OCI-M2 (cell line): ENCODE results near the gene HIGD1A.

ENCODE experiments used
- DNase-seq: peaks from one replicate; lab custom pipeline; 2025; ENCODE audit not compliant: unreplicated experiment; lab: John Stamatoyannopoulos, UW

The HIGD1A gene

GRCh38 chr3:42804106-42804830 lies at the start of gene HIGD1A:
Gene HIGD1A, minus strand, starts transcription at chr3:42804490. Its CDS starts 10,237 bp downstream, at chr3:42794253.
- peak; percentile 52 for DNase-seq

DNA sequence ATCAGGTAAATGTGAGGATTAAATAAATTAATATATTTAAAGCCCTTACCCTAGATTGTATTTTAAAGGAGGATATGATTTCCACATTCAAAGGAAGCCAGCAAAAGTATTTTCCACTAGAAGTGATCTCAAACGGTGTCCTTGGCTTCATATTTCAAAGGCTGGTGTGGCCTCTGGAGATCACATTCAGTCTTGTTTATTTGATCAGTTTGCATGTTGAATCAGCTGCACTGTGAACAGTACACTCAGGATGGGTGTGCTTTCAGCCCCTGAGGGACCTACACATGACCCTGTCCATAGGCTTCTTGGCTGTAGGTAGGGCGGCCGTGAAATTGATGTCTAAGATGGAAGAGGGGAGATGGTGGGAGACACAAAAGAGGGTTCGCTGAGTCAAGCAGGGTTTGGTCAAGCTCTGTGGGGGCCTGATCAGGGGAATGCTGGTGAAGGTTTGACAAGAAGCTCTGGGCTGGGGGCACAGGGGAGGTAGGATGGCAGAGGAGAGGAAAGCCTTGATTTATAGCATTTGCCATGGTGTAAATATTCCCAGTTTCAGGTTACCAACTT lies 49.5 kb upstream of the HIGD1A start:
- DNase-seq, result no peak

- no peak for DNase-seq
These were observed 48.8 kb upstream of the HIGD1A start for GRCh38 chr3:42853056-42853455.

DNA sequence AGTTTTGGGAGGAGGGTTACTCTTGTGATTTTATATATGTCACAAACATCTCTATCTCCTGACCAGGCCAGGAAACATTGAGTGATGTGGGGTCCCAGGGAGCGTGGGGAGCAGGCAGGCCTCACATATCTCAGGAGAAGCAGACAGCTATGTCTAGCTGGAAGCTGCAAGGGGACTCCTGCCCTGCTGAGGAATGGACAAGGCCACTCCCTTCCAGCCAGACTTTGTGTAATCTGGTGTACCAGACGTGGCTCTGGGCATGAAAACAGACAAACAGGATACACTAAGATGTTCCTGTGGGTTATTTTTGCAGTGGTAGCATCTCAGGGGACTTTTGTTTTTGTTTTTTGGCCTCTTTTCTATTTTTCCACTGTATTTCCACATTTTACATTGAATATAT lies 48.2 kb upstream of the HIGD1A start:
- peak; percentile 28 for DNase-seq

GRCh38 chr3:42851228-42851834 lies 47.0 kb upstream of the HIGD1A start:
- DNase-seq, result no peak

DNA sequence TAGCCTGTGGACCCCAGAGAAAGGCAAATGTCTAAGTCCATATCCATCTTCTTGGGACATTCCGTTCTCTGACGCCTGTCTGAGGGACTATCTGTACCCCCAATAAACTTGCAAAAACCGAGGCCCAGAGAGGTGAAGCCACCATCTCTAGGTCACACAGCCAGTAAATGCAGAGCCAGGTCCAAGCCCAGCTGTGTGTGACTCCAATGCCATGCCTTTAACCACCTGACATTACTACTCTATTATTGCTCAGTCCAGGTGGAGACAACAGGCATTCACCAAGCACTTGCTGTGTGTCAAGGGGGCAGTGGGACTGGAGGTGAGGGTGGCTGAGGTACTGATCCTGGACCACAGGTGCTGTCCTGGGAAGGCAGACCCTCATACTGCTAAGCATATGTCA lies 46.0 kb upstream of the HIGD1A start:
- DNase-seq, result no peak

GRCh38 chr3:42849017-42849416 lies 44.7 kb upstream of the HIGD1A start:
- no peak for DNase-seq

- DNase-seq, result no peak
These were observed 43.4 kb upstream of the HIGD1A start for GRCh38 chr3:42847731-42848130.

DNA sequence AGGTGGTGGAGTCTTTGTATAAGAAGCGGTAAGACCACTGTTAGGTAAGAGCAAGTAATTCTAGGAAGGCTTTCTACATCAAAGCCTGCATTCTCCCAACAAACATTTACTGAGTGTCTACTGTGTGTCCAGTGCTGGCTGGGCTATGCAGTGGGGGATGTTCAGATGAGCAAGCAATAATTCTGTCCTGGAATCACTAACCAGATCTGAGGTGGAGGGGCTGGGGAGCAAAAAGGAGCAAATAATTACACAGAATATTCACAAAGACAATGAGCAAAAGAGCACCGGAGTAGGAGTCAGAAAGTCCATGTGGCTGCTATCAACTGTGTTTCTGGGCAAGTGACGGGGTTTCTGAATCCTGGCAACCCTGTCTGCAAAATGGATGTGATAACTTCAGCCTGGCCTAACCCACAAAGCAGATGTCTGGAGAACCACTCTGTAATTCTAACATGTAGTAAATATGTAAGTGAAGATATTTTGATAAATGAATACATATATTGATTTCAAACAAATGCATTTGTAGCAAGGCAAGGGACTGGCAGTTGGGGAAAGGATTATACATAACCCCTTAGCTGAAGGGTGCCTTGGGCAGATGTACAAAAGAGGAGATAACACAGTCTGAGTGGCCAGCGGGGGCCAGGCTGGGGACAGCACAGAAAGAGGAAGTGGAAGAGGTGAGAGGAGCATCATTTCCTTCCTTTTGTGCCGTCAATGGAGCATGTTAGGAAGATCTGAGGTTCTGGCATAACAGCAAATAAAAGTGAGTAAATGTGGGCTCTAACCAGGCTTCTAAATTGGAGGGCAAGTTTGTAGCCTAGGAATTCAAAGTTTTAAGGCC lies 42.6 kb upstream of the HIGD1A start:
- no peak for DNase-seq

DNA sequence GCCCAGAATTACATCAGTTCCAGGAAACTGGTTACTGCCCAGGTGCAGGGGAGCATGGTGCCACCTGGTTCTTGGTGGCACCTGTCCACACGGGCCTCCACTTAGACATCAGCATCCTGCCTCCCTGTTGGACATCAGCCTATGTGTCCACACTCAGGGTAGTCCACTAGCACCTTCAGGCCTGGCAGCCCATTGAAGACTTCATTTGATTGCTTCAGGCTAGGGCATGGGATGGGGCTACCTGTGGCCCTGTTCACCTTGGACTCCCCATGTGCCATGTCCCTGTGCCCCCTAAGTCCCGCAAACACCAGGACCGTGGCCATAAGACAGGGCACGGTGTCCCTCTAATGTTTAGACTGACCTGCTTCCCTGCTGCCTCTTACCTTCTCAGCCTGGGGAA lies 40.5 kb upstream of the HIGD1A start:
- no peak for DNase-seq

- no peak for DNase-seq
These were observed 40.1 kb upstream of the HIGD1A start for GRCh38 chr3:42844412-42844713.

DNA sequence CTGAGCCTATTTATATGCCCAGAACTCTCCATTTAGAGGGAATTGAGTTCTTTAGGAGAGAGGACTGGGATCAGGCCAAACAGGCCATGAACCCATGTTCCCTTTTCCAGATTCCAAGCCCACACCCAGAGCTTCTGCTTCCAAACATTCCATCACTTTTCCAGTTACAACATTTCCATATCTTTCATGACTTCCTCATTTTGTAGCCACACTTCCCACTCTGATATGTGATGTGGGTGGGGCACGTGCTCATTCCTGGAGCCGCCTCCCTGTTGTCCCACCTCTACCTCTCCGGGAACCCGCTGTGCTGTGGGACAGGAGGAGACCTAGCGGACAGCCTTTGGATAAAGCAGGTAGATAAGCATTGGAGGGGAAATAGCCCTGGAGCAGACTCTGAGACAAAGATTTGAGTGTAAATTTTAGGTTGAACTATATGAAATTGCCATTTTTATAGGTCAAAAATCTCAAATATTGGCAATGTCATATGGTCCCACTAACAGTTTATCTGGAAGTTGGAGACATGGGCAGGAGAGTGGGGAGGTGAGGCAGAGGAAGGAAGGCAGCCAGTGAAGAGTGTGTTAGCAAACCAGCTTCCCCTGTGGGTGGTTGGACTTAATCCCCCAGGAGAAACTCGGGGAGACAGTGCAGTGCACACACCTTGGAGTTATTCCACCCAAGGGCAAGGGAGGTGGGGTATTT lies 39.6 kb upstream of the HIGD1A start:
- no peak for DNase-seq

DNA sequence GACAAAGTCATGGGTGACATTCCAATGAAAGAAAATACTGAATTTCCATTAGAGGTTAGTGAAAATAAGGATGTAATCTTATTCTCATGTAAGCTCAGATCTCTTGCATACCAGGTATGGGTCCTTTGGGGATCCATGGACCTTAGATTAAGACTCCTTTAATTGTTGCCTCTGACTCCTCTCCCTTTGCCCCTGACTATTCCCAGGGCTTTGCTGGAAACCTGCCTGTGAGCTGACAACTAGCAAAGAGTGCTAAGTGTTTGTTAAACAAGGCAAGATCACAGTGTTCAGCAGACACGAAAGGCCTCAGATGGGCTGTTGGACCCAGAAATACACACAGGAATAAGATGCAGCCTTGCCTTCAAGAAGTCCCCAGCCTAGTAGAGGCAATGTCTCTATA lies 37.0 kb upstream of the HIGD1A start:
- no peak for DNase-seq

DNA sequence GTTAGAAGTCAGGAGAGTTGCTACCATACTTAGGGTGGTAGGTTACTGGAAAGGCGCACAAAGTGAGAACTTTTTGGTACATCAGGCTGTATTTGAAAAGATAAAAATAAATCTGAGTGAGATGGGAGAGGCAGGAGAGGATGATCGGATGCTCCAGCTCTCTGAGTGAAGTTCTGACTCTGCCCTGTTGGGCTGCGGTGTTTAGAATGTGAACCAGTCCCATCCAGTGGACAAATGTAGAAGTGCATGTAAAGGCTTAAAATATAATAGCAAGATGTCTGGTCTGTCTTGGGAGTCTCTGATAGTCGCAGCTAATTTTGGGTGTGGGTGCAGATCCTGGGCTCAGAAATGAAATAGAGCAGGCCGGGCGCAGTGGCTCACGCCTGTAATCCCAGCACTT lies 35.3 kb upstream of the HIGD1A start:
- no peak for DNase-seq

DNA sequence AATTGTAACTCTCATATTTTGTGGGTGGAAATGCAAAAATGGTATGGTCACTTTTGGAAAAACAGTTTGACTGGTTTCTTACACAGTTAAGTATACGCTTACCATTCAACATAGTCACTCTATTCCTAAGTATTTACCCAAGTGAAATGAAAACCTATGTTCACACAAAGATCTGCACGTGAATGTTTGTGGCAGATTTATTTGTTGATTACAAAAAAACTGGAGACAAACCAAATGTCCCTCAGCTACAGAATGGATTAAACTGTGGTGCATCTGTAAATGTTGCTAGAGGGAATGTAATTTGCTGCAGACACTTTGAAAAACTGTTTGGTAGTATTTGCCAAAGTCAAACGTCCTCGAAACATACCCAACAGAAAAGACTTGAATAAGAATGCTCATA lies 34.3 kb upstream of the HIGD1A start:
- no peak for DNase-seq

DNA sequence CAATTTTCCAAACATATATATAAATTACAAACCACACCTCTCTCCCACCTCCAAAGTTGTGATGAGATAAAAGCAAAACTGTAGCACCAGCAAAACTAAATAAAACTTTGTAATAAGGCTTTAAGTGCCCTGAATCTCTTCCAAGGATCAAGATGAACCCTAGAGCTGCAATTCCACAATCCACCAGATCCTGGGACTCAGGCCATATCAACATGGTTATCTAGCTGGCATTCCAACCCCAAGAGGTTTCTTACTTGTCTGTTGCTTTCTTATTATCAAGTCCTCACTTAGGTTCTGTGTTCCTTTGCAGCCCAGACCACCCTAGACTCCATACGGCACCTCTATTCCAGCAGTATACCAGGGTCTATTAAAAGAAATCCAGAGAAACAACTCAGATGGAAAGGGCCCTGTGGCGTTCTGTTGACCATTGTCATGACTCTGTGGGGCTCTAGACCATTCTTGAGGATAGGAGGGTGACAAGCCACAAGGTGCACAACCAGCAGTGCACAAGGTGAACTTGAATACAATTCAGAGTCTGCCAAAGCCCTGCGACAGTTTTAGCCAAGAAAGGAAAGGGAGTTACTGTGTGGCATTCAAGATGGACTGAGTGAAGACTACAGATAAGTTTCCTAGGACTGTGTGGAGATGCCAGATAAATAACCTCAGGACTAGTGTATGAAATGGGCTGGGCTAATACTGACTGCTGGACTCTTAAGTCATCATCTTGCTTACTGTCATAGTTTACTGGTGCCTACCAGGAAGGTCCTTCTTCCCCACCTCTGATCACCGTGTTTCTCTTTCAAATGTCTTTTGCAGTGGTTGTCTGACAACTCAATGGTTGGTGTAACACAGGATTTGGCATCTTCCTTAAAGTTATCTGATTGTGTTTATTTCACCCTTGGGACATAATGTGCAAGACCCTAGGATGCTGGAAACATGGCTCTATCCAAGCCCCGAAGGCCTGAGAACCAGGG lies 32.1 kb upstream of the HIGD1A start:
- peak; percentile 23 for DNase-seq

DNA sequence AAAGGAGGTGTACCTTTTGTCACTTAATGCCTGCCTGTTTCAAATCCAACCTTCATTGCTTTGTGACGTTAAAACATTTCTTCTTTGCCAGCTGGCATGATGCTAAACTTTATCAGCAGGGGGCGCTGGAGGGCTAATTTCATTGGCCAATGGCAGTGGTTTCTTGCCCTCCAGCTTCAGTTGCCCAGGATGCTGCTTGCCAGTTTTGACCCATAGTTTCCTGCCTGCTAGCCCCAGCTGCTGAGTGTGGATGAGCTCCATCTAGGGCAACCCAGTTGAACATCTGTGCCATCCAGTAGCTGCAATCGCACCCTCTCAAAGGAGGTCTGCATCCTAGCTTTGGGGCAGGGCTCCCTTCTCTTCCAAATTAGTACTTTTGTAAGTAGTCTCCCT lies 27.0 kb upstream of the HIGD1A start:
- peak; percentile 61 for DNase-seq

DNA sequence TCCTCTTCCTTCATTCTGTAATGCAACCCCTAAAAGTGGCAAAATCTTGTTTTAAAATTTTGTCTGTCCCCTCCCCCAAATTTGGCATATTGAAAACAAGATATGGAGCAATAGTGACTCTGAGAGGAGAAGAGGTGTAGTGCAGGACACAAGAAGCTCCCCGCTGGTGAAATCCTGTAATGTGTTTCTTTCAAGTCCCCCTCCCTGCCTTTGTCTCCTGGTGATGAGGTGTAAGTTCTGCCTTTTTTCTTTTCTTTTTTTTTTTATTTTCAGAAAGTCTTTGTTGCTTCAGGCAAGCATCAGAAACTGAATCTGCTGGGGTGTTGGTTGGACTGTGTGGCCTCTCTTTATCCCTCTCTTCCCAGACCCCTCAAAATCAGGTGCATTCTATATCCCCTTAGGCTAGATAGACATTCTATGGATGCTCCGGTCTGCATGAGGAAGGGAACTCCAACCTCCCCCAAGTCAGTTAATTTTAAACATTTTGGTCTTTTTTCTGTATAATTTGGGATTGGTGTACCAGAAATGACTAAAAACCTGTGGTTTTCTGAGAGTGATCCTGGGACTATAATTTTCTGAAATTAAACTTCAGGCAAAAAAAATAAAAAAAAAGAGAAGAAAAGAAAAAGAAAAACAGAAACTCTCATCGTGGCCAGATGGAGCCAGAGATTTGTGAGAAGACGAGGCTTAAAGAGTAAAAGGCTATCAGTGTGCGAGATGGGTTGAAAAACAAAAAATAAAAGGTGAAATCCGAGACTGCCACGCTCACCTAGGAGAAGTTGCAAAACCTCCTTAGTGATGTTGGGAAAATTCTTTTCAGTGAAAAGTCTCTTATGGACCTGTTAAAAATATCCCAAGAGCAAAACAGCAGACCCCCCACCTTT lies 26.4 kb upstream of the HIGD1A start:
- peak; percentile 17 for DNase-seq
